GM18505 (cell line): ENCODE data around the gene EHD4.

Experiments used
- ATAC-seq: cut with Tn5 transposase; IDR thresholded peaks from one replicate; pipeline ENCODE4 v1.9.1; 2021; ENCODE audit not compliant: unreplicated experiment
- POLR2A ChIP-seq: IDR thresholded peaks from 4 replicates; pipeline ENCODE4 v1.6.1; 2011; ENCODE audit warnings: borderline replicate concordance; ENCODE audit not compliant: insufficient read depth, insufficient read length; ENCODE audit errors: extremely low read depth

The EHD4 gene

GRCh38 chr15:42001236-42001635 is 28.9 kb upstream of the EHD4 start:
- TF ChIP-seq POLR2A: no peak
- ATAC-seq: no peak

GRCh38 chr15:41999290-42000285 is 27.2 kb upstream of the EHD4 start:
- ATAC-seq: no peak
- TF ChIP-seq POLR2A: no peak

DNA sequence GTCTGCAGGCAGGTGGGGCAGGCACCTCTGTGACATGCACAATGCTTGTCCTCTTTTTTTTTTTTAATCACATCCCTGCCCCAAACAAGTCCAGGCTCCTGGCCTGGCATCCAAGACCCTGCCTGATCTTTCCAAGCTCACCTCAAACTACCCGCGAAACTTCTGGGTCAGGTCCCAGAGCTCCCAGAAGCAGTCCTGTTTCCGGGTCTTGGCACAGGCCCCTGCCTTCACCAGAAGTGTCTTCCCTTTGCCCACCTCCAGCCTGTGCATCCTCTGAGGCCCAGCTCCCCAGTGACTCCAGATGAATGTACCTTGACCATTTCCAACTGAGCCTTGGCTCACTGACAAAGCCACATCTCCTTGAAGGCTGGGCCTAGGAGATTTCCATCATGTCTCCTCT is 25.5 kb upstream of the EHD4 start:
- TF ChIP-seq POLR2A: no peak
- ATAC-seq: no peak

GRCh38 chr15:41996921-41997592 is 24.7 kb upstream of the EHD4 start:
- TF ChIP-seq POLR2A: no peak
- no peak for ATAC-seq

DNA sequence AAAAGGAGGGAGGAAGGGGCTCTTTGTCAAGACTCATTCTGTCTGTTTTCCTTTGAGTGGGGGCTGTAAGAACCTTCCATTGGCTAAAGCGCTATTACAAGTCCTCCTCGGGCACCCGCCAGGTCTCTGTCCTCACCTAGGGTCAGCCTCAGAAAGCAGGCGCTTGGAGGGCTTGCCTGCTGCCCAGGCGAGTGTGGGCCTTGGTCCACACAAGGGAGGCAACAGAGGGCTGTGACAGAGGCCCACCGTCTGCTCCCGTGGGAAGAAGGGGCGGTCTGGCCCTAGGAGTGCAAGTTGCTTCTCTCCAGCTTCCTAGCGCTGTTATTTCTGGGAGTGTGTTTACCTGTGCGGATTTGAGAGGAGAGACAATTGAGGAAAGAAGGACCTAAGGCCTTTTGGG is 24.0 kb upstream of the EHD4 start:
- no peak for TF ChIP-seq POLR2A

DNA sequence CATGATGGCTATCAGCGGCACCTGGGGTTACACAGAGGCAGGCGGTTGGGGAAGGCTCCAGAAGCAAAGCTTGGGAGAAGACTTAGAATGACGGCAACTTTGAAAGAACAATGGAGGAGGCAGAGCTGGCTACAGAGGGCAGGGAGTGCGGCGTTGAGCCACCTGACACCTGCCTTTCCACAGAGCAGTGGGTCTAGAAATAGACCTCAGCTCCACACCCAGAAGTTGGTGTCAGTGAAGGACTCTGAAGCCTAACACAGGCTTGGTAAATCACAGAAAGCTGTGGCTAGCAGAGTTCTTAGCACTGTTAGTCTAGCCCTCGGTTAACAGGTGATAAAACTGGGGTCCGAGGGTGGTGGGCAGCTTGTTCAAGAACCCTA is 23.1 kb upstream of the EHD4 start:
- TF ChIP-seq POLR2A: no peak
- ATAC-seq: no peak

More for the DNA sequence above, 24.0 kb upstream of the EHD4 start:
- no peak for ATAC-seq

GRCh38 chr15:41994772-41995475 is 22.6 kb upstream of the EHD4 start:
- no peak for TF ChIP-seq POLR2A
- no peak for ATAC-seq

GRCh38 chr15:41994171-41994650 is 21.9 kb upstream of the EHD4 start:
- no peak for TF ChIP-seq POLR2A
- no peak for ATAC-seq

DNA sequence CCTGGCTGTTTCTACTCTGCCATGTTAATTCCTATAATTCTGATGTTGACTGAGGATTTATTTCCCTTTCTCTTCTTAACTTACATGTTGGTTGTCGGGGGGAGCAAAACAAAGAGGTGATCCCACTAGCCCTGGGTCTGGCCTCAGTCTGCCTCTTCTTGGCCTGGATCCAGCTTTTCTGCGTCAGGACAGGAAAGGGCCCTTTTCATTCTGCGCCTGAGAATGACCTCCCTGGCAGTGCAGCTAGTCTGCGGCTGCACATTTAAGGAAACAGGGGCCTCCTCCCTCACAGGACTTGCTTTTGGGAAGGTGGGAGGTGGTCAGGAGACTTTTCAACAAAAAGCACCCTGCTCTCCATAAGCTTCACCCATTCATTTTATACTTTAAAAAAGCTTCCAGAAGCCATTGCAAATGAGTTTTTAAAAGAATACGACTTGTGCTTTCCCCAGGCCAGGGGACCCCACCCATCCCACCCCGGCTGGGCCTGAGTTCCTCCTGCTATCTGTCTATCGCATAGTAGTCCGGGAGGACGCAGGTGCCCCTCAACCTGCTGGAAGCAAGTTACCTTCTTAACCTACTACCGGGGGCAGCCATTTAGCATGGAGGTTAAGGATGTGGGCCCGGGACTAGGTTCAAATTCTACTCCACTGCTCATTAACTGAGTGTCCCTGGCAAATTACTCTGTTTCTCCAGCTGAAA is 21.3 kb upstream of the EHD4 start:
- ATAC-seq: no peak
- TF ChIP-seq POLR2A: no peak

- no peak for TF ChIP-seq POLR2A
- no peak for ATAC-seq
These were observed 20.4 kb upstream of the EHD4 start for GRCh38 chr15:41992803-41993190.

- TF ChIP-seq POLR2A: no peak
- ATAC-seq: no peak
These were observed 19.9 kb upstream of the EHD4 start for GRCh38 chr15:41992151-41992802.

- no peak for ATAC-seq
- no peak for TF ChIP-seq POLR2A
These were observed 18.3 kb upstream of the EHD4 start for GRCh38 chr15:41990691-41991090.
